Measurements from ENCODE around the gene CRHBP.

GRCh38 chr5:76971511-76971910, 18.7 kb downstream of the CRHBP start:
- TF ChIP-seq TCF7 (CRISPR knock-in tag; IDR thresholded peaks at IDR 0.05; ENCODE audit: low read depth) = no peak
- no peak for TF ChIP-seq CDX4 (CRISPR knock-in tag; IDR thresholded peaks at IDR 0.05; ENCODE audit: borderline replicate concordance)
- TF ChIP-seq, protein P1, sequence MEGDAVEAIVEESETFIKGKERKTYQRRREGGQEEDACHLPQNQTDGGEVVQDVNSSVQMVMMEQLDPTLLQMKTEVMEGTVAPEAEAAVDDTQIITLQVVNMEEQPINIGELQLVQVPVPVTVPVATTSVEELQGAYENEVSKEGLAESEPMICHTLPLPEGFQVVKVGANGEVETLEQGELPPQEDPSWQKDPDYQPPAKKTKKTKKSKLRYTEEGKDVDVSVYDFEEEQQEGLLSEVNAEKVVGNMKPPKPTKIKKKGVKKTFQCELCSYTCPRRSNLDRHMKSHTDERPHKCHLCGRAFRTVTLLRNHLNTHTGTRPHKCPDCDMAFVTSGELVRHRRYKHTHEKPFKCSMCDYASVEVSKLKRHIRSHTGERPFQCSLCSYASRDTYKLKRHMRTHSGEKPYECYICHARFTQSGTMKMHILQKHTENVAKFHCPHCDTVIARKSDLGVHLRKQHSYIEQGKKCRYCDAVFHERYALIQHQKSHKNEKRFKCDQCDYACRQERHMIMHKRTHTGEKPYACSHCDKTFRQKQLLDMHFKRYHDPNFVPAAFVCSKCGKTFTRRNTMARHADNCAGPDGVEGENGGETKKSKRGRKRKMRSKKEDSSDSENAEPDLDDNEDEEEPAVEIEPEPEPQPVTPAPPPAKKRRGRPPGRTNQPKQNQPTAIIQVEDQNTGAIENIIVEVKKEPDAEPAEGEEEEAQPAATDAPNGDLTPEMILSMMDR (IDR thresholded peaks at IDR 0.05) = no peak
- TF ChIP-seq ZBTB21 (CRISPR knock-in tag; IDR thresholded peaks at IDR 0.05; ENCODE audit: borderline replicate concordance) = no peak
- TF ChIP-seq, protein P2, sequence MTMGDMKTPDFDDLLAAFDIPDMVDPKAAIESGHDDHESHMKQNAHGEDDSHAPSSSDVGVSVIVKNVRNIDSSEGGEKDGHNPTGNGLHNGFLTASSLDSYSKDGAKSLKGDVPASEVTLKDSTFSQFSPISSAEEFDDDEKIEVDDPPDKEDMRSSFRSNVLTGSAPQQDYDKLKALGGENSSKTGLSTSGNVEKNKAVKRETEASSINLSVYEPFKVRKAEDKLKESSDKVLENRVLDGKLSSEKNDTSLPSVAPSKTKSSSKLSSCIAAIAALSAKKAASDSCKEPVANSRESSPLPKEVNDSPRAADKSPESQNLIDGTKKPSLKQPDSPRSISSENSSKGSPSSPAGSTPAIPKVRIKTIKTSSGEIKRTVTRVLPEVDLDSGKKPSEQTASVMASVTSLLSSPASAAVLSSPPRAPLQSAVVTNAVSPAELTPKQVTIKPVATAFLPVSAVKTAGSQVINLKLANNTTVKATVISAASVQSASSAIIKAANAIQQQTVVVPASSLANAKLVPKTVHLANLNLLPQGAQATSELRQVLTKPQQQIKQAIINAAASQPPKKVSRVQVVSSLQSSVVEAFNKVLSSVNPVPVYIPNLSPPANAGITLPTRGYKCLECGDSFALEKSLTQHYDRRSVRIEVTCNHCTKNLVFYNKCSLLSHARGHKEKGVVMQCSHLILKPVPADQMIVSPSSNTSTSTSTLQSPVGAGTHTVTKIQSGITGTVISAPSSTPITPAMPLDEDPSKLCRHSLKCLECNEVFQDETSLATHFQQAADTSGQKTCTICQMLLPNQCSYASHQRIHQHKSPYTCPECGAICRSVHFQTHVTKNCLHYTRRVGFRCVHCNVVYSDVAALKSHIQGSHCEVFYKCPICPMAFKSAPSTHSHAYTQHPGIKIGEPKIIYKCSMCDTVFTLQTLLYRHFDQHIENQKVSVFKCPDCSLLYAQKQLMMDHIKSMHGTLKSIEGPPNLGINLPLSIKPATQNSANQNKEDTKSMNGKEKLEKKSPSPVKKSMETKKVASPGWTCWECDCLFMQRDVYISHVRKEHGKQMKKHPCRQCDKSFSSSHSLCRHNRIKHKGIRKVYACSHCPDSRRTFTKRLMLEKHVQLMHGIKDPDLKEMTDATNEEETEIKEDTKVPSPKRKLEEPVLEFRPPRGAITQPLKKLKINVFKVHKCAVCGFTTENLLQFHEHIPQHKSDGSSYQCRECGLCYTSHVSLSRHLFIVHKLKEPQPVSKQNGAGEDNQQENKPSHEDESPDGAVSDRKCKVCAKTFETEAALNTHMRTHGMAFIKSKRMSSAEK (CRISPR knock-in tag; IDR thresholded peaks at IDR 0.05; ENCODE audit: borderline replicate concordance) = no peak
- no peak for TF ChIP-seq SP1 (CRISPR knock-in tag; conservative IDR thresholded peaks at IDR 0.05)
- TF ChIP-seq CBFB (CRISPR knock-in tag; IDR thresholded peaks at IDR 0.05; ENCODE audit: low read depth) = no peak
- no peak for TF ChIP-seq MYBL2 (CRISPR knock-in tag; IDR thresholded peaks at IDR 0.05)
